Sigmoid colon (tissue), 7 donors: ENCODE results near the gene GDPD5. TPM values are rescaled to one million over a fixed set of nuclear protein-coding genes. Genes with fewer than 3 reads are reported as not detected.
A peak's percentile ranks its signal among the peaks of the same experiment; 100 is the strongest.

ENCODE experiments used
- DNase-seq: peaks from one replicate; pipeline ENCODE4 v3.0.0-alpha.2; 2019
- H3K27ac ChIP-seq, 4 donors: fragments of 200-600 bp; sonication (generic); one replicate each; pipeline ENCODE4 v1.5.1; 2016 to 2019; ENCODE audit warnings: mild to moderate bottlenecking in 1 of 4
- H3K27me3 ChIP-seq, 3 donors: fragments of 200-600 bp; sonication (generic); one replicate each; pipeline ENCODE4 v1.5.1; 2019; ENCODE audit warnings: mild to moderate bottlenecking in 1 of 3
- H3K36me3 ChIP-seq, 4 donors: fragments of 200-600 bp; sonication (generic); one replicate each; pipeline ENCODE4 v1.5.1; 2016 to 2019
- H3K4me1 ChIP-seq, 4 donors: fragments of 200-600 bp; sonication (generic); one replicate each; pipeline ENCODE4 v1.5.1; 2017 to 2019
- H3K4me3 ChIP-seq, 4 donors: fragments of 200-600 bp; sonication (generic); one replicate each; pipeline ENCODE4 v1.5.1; 2017 to 2019; ENCODE audit warnings: mild to moderate bottlenecking in 2 of 4, moderate library complexity in 1 of 4
- H3K9me3 ChIP-seq, 4 donors: fragments of 200-600 bp in 3 of 4; sonication (generic) in 3 of 4; one replicate each; pipeline versions ENCODE4 v1.5.1 to v1.6.1; 2013 to 2019
- CTCF ChIP-seq, 4 experiments: fragments of 450-650 bp in 3 of 4; fragments of 200-600 bp in 1 of 4; IDR thresholded peaks; one replicate each; pipeline ENCODE4 v1.5.1; 2016 to 2019; ENCODE audit warnings: antibody characterized with exemption in 4 of 4, mild to moderate bottlenecking in 3 of 4, moderate library complexity in 2 of 4
- EP300 ChIP-seq, 4 donors: sonication (generic); formaldehyde crosslinking; IDR thresholded peaks; one replicate each; pipeline ENCODE4 v1.6.1; 2017; ENCODE audit warnings: antibody characterized with exemption in 4 of 4
- POLR2A ChIP-seq, 2 donors: fragments of 450-650 bp; IDR thresholded peaks; one replicate each; pipeline ENCODE4 v1.6.1; 2016; ENCODE audit warnings: antibody characterized with exemption in 2 of 2, mild to moderate bottlenecking in 2 of 2, moderate library complexity in 2 of 2
- POLR2AphosphoS5 ChIP-seq, 4 donors: sonication (generic); formaldehyde crosslinking; IDR thresholded peaks; one replicate each; pipeline ENCODE4 v1.6.1; 2017; ENCODE audit warnings: antibody characterized with exemption in 4 of 4
- WGBS, 2 donors: extraction: QIAGEN DNeasy Blood & Tissue Kit; methylation state at CpG; one replicate each; pipeline ENCODE4 v1.1.7; 2013; 5-methylcytosine and 5-hydroxymethylcytosine counted together
- intact Hi-C: fragments of 100-400 bp; cut with DNase I; formaldehyde crosslinking; loops from one replicate; pipeline ENCODE4 v1.15.1; 2023
- polyA plus RNA-seq, 3 donors: library from polyadenylated mRNA; stranded (reverse); fragments of 200-250 nt; gene quantifications; one replicate each; pipeline ENCODE4 v1.2.3, GENCODE V29; 2013
- total RNA-seq, 4 donors: library from RNA; depleted of rRNA; stranded (reverse); fragments of >200 nt; gene quantifications; one replicate each; pipeline ENCODE4 v1.1.0, GENCODE V29; 2016
- donor health status: healthy with polysubstance abuse.
- donor health status: Bipolar disorder and iron deficiency.
- donor health status: healthy.

Gene GDPD5
- total and polyA plus RNA-seq, 7 donors, result 2.4 to 8.1 (median 5.8) TPM; not detected in 1

- H3K9me3 ChIP-seq, result no peaks in the 10 kb centered on the region
- DNase-seq, result no peak
- peaks cover 0 to 53% (median 40%) of the 10 kb centered on the region in 4 donors for H3K4me1 ChIP-seq
- H3K4me3 ChIP-seq, result no peak overlapping the region
- intact Hi-C loops, result no loop called here
- no peak for TF ChIP-seq CTCF (IDR thresholded peaks at IDR 0.05)
- no peak for TF ChIP-seq EP300 (IDR thresholded peaks at IDR 0.05)
- TF ChIP-seq POLR2AphosphoS5 (IDR thresholded peaks at IDR 0.05), result no peak
- TF ChIP-seq POLR2A (IDR thresholded peaks at IDR 0.05), result no peak
- peak overlapping the region in 1 of 4 donors; percentile 20 for H3K27ac ChIP-seq
- WGBS, 2 donors, result 72 to 75% methylated on average over 9 of the region's 9 CpGs
- H3K27me3 ChIP-seq, result no peaks in the 10 kb centered on the region
- H3K36me3 ChIP-seq, result peaks cover 34 to 83% (median 73%) of the 10 kb centered on the region in 4 donors
These were observed 44.9 kb upstream of the GDPD5 start for GRCh38 chr11:75570559-75571139.

GRCh38 chr11:75568616-75569219 is 43.0 kb upstream of the GDPD5 start:
- intact Hi-C loops, result no loop called here
- no peak overlapping the region for H3K27ac ChIP-seq
- peaks cover 0 to 73% (median 60%) of the 10 kb centered on the region in 4 donors for H3K4me1 ChIP-seq

GRCh38 chr11:75567971-75568370 is 42.2 kb upstream of the GDPD5 start:
- DNase-seq, result no peak
- WGBS, 2 donors, result 92 to 96% methylated on average over 6 of the region's 6 CpGs
- intact Hi-C loops, result no loop called here
- H3K27ac ChIP-seq, result peak overlapping the region in 3 of 4 donors; percentile 15 to 98 (median 23)
- peaks cover 0 to 76% (median 64%) of the 10 kb centered on the region in 4 donors for H3K4me1 ChIP-seq
- no peaks in the 10 kb centered on the region for H3K9me3 ChIP-seq
- no peaks in the 10 kb centered on the region for H3K27me3 ChIP-seq
- peaks cover 34 to 71% (median 66%) of the 10 kb centered on the region in 4 donors for H3K36me3 ChIP-seq
- TF ChIP-seq CTCF (IDR thresholded peaks at IDR 0.05) (no peak), POLR2AphosphoS5 (IDR thresholded peaks at IDR 0.05) (no peak), POLR2A (IDR thresholded peaks at IDR 0.05) (no peak)
- H3K4me3 ChIP-seq, result no peak overlapping the region

More at GRCh38 chr11:75568616-75569219, 43.0 kb upstream of the GDPD5 start:
- Histone ChIP-seq H3K4me3 (no peak overlapping the region), H3K9me3 (no peaks in the 10 kb centered on the region), H3K27me3 (no peaks in the 10 kb centered on the region), H3K36me3 (peaks cover 34 to 79% (median 70%) of the 10 kb centered on the region in 4 donors)
- WGBS, 2 donors, result 87 to 89% methylated on average over 14 of the region's 14 CpGs
- no peak for DNase-seq
- TF ChIP-seq POLR2AphosphoS5 (IDR thresholded peaks at IDR 0.05) (no peak), POLR2A (IDR thresholded peaks at IDR 0.05) (no peak), EP300 (IDR thresholded peaks at IDR 0.05) (no peak), CTCF (IDR thresholded peaks at IDR 0.05) (no peak)

GRCh38 chr11:75566763-75567279 is 41.1 kb upstream of the GDPD5 start:
- no peak for DNase-seq
- Histone ChIP-seq H3K4me3 (no peak overlapping the region), H3K4me1 (peaks cover 0 to 73% (median 63%) of the 10 kb centered on the region in 4 donors), H3K27ac (peak overlapping the region in 3 of 4 donors; percentile 98 to 100 (median 100)), H3K9me3 (no peaks in the 10 kb centered on the region), H3K36me3 (peaks cover 34 to 60% (median 55%) of the 10 kb centered on the region in 4 donors), H3K27me3 (no peaks in the 10 kb centered on the region)
- 94 to 96% methylated on average over 34 of the region's 34 CpGs for WGBS, 2 donors
- intact Hi-C loops, result no loop called here
- TF ChIP-seq EP300 (IDR thresholded peaks at IDR 0.05), result no peak
- no peak for TF ChIP-seq POLR2A (IDR thresholded peaks at IDR 0.05)
- no peak for TF ChIP-seq CTCF (IDR thresholded peaks at IDR 0.05)
- TF ChIP-seq POLR2AphosphoS5 (IDR thresholded peaks at IDR 0.05), result no peak
